Hippocampal formation (tissue), 2 donors: Measurements from ENCODE around the gene TMEM81.
A peak's percentile ranks its signal among the peaks of the same experiment; 100 is the strongest.

Experiments used
- DNase-seq, 2 donors: peaks; one replicate each; lab custom pipeline; 2025; lab: John Stamatoyannopoulos, UW

The TMEM81 gene

DNA sequence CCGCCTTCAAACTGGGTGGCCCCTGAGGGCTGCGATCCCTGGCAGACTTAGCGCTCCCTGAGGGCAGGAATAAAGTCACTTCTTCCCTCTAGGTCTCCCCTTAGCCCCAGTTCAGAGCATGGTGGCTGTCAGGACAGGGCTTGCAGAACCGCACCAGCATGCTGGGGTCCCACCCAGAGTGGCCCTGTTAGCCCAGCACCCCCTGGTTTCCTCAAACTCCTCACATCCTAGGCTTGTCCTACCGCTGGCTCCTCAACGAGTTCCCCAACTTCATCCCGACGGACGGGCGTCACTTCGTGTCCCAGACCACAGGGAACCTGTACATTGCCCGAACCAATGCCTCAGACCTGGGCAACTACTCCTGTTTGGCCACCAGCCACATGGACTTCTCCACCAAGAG, 25.4 kb downstream of the TMEM81 start:
- no peak for DNase-seq

GRCh38 chr1:205057808-205058575, 26.3 kb downstream of the TMEM81 start:
- no peak for DNase-seq

GRCh38 chr1:205056956-205057568, 27.2 kb downstream of the TMEM81 start:
- DNase-seq = no peak

GRCh38 chr1:205056188-205056611, 28.1 kb downstream of the TMEM81 start:
- no peak for DNase-seq

- no peak for DNase-seq
Observed at GRCh38 chr1:205054013-205054412, 30.2 kb downstream of the TMEM81 start.

DNA sequence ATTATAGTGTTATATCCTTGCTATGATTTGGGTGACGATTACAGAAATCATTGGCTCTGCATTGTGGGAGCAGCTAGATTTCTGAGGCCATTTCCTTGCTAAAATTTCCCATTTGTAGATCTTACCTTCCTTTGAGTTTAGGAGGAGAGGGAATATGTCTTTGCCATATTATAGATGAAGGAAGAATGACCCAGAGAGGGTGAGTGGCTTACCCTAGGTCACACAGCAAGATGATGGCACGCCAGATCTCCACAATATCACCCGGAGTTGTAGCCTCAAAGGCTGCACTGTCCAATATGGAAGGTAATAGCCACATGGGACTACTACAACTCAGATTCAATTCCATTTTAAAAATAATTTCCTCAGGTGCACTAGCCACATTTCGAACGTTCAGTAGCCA, 31.0 kb downstream of the TMEM81 start:
- DNase-seq = no peak

GRCh38 chr1:205052690-205053089, 31.6 kb downstream of the TMEM81 start:
- no peak for DNase-seq

- peak in 1 of 2 donors; percentile 63 for DNase-seq
Observed at GRCh38 chr1:205049479-205049878, 34.8 kb downstream of the TMEM81 start.

DNA sequence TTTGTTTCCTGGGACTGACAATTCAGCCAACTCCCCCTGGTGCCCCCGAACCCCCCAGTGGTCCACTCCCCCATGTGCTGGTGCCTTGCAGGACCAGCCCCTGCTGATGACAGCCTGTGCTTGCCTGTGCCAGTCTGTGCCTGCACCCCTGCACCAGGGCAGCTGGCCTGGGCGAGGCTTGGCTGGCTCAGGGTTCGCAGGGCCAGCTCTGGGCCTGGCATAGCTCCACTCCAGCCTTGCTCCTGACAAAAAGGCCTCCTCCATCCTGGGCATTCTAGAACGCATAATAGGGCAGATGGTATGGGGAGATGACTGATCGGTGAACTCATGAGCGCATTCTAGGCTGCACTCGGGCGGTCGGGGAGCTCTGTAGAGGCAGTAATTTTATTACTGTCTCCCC, 35.9 kb downstream of the TMEM81 start:
- peak; percentile 86 to 95 for DNase-seq

DNA sequence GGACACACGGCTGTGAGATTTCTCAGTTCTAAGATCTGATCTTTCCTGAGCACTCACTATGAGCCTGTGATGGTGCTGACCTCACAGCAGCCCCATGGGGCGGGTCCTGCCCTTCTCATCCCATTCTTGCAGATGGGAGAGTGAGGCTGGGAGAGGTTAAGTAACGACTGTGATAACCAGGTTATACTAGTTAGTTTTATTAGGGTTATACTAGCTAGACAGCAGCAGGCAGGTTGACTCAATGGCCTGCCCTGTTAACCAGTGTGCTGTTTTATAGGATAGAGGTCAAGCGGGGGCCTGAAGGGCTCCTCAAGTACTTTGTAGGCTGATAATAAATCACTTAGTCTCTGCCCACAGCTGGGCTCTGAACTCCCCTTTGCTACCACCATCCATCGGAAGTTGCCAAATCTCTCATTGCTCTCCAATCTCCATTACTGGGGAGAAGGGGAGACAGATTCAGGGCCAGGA, 36.5 kb downstream of the TMEM81 start:
- peak; percentile 52 to 71 for DNase-seq

GRCh38 chr1:205046870-205047269, 37.4 kb downstream of the TMEM81 start:
- peak; percentile 71 to 73 for DNase-seq

DNA sequence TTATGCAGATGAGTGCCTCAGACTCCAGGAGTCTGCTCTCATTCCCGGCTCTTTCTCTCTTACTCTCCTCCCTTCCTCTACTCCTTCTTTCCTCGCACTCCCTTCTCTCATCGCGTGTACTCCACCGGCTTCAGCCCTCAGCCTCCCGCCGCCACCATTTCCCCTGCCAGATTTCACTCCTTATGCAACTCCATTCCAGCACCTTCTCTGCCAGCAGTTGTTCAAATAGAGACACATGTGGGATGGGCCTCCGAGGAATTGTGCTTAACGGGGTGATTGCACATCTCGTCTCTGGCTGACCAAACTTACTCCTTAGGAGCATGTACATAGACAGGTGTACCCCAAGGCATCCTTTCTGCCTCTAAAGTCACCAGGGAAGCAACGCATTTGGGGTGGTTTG, 39.1 kb downstream of the TMEM81 start:
- no peak for DNase-seq

GRCh38 chr1:205044741-205045140, 39.5 kb downstream of the TMEM81 start:
- no peak for DNase-seq

DNA sequence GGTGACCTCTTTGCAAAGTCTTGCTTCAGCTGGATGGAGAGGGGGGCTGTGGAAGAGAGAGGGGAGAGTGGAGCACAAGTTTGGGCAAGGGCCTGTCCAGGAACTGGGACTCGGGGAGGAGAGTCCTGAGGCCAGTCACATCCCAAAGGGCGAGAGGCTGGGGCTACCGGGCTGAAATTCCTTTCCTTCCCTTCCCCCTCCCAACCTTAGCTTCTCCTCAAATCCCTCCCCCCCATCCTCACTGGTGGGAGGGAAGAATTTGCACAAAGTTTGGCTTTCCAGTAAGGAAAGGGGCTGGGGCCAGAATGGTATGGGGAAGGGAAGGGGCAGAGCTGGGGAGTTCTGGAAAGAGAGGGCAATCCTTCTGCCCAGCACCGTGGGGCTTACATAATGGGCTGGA, 40.4 kb downstream of the TMEM81 start:
- DNase-seq = no peak

DNA sequence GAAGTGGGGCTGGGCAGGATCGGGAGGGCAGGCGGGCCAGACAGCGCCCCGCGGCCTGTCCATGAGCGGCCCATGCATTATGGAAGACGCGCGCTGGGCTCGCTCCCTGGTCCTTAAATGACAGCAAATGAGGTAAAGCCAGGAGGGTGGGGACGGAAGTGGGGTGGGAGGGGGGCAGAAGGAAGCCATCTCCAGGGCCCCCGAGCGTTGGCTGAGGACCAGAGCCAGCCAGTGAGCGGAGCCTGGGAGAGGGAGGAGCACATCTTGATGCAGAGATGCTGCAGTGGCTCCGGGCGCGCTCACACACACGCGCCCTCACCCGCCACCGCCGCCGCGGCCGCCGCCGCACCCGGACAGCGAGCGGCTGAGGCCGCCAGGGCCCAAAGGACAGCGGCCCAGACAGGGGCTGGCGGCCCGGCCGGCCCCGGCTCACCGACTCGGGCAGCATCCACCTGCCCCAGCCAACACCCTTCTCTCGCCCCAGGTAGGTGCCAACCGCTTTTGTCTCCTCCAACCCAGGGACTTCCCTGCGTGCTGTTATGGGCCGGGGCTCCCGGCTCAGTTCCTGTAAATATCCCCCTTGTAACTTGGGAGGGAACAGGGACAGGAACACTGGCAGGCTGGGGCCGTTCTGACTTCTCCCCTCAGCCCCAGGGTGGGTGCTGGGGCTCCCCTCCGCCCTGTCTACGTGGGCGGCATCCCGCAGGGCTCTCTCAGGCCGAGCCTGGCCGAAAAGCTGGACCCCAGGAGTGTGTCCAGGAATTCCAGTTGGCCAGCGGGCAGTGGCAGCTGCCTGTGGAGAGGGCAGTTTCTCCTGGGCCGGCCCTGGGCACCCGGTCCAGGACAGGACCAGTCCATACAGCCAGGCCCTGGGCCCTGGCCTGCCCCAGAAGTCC, 41.1 kb downstream of the TMEM81 start, which contains the start of gene CNTN2:
CNTN2 (plus strand) TSS at position 302 of the 896 bp plus-strand sequence. CDS start 9,974 bp downstream, outside the sequence.
- peak; percentile 86 to 88 for DNase-seq

DNA sequence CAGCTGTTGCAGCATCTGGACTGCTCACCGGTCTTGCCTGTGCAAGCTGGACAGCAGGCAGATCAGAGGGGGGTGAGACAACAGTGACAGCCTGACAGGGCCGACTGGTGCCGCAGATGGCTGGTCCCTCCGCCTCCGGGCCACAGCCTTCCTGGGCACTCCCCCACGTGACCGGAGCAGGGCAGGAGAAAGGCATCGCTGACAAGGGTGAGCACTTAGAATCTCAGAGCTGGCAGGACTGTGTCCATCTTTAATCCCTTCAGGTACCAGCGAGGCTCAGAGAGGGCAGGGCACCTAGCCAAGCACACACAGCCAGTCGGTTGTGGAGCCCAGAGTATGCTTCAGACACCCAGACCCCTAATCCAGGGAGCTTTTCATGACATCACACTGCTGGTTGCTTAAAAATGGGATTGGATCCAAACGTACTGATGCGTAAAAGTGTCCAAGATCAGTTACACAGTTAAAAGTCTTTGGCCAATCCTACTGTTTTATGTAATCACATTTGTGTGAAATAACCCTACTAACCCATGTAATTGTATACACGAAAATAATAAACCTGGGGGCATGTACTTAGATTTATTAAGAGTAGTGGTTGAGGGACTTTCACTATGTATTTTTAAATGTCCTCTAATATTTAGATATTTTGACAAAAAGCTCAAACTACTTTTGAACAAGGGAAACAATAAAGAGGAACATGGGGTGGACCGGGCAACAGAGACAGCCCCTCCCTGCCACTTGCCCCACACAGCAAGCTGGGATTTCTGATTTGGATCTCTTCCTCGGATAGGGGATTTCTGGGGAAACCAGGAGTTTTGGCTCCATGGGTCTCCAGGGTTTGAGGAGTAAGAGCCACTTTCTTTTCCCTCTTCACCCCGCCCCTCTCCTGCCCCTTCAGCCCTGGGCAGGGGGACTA, 42.0 kb downstream of the TMEM81 start:
- peak; percentile 37 to 76 for DNase-seq

- no peak for DNase-seq
Observed at GRCh38 chr1:205041001-205041715, 43.1 kb downstream of the TMEM81 start.

- no peak for DNase-seq
Observed at GRCh38 chr1:205038132-205038786, 46.0 kb downstream of the TMEM81 start.

DNA sequence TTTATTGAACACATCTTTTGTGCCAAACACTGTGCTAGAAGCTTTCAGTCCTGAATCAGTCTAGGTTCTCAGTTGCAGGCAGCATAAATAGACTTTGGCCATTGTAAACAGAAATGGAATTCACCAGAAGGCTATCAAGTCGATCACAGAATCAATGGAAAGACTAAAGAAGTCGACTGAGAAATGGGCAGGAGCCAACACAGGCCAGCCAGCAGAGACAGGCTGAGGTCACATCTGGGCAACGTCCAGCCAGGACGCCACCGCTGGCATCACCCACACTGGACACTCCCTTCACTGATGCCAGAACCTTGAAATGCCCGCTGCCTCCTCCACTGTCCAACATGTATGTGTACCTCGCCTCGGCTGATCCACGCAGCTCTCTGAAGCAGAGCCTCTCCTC, 46.7 kb downstream of the TMEM81 start:
- no peak for DNase-seq
